ENCODE data around the gene JAZF1.

JAZF1 gene

DNA sequence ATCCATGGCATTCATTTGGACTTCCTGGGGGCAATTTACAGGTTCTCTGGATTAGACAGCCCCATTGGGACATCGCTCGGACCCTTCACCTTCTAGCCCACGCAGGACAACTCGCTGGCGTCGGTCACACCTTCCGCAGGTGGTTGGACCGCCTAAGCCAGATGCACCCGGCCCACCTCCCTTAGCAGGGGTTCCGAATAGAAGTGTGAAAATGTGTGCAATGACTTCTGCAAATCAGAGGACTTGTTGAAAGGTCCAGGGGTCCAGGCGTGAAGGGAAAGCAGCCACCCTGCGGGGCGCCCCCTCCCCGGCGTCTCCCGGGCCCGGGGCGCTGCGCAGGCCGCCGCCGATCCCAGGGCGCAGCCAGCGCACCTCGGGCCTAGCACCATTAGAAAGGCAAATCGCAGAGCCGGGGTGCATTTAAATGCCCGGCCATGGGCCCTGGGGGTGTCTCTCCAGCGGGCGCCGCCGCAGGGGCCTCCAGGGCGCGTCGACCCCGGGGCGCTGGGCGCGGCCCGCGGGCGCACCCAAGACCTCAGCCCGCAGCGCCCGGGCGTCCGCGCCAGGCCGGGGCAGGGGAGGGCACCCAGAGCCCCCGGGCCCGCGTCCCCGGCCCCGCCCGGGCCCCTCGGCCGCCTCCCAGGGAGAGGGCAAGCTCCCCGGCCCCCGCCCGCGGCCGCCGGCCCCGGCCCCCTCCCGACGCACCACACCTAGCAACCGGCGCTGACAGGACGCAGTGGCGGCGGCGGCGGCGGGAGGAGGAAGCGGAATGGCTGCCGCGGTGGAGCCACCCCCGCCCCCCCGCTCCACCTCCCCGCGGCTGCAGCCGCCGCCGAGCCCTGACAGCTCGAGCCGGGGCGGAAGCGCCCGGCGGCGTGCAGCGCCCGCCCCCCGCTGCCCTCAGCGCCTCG lies 1.2 kb downstream of the JAZF1 start:
- peaks cover 68% of the 10 kb centered on the region for H3K4me1 Mint-ChIP-seq (ENCODE audit: low read depth)
- no peaks in the 10 kb centered on the region for H3K36me3 Mint-ChIP-seq (ENCODE audit: low read depth)
- H3K27ac Mint-ChIP-seq: peak overlapping the region; percentile 74
- H3K27me3 Mint-ChIP-seq: no peaks in the 10 kb centered on the region
- peak overlapping the region; percentile 80 for H3K4me3 Mint-ChIP-seq
- no peaks in the 10 kb centered on the region for H3K9me3 Mint-ChIP-seq

DNA sequence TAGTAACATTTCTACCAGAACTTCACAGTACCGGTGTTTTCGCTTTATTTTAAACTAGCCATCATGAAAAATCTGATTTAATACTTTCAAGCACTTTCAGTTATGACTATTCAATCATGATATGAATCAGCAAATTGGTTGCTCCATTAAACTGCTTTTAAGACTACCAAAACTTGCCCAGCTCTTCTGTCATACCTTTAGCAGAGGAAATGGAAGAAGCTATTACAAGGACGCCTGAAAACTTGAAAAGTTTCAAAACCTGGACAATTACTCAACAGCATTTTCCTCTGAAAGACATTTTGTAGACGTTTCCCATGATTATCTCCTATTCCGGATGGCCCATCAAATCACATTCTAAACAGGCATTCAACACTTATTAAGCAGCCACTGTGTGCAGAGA lies 2.0 kb downstream of the JAZF1 start:
- Mint-ChIP-seq H3K36me3 (ENCODE audit: low read depth) (no peaks in the 10 kb centered on the region), H3K4me1 (ENCODE audit: low read depth) (peaks cover 71% of the 10 kb centered on the region), H3K27me3 (no peaks in the 10 kb centered on the region), H3K27ac (peak overlapping the region; percentile 74), H3K9me3 (no peaks in the 10 kb centered on the region), H3K4me3 (peak overlapping the region; percentile 80)

DNA sequence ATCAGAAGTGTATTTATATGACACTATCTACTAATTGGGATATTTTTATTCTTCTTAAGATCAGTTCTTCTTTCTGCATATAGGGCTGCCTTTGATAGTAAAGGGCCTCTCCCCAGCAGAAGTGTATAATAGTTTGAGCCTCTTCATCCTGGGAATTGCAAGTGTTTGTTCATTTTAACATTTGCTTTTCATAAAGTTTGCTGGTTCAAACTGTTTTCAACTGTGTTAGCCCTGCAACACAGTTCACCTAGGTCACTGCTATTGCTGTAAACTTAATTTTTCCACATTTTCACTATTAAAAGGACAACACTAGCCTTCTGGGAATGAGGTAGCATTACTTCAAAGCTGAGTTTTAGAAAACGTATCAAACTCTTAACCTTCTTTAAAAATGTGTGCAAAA lies 2.8 kb downstream of the JAZF1 start:
- Mint-ChIP-seq H3K27ac (no peak overlapping the region), H3K36me3 (ENCODE audit: low read depth) (no peaks in the 10 kb centered on the region), H3K4me3 (no peak overlapping the region), H3K9me3 (no peaks in the 10 kb centered on the region), H3K4me1 (ENCODE audit: low read depth) (peaks cover 65% of the 10 kb centered on the region), H3K27me3 (no peaks in the 10 kb centered on the region)

DNA sequence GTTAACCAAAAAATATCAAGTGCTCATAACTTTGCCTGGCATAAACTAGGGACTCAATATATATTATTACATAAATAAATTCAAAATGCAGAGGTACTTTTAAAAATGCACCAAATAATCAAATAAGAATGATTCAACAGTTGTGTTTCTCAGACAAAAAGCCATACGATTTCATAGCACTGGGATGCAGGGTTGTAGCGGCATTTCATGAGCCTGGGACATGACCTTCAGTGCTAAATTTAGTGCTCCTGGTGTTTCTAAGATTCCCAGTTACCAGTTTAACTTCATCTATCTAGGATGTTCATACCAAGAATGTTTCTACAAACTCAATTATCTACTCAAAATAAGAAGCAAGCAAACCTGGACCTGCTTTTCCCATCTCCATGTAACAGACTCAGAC lies 4.0 kb downstream of the JAZF1 start:
- Mint-ChIP-seq H3K36me3 (ENCODE audit: low read depth) (no peaks in the 10 kb centered on the region), H3K27ac (no peak overlapping the region), H3K4me1 (ENCODE audit: low read depth) (peaks cover 62% of the 10 kb centered on the region), H3K27me3 (no peaks in the 10 kb centered on the region), H3K4me3 (no peak overlapping the region), H3K9me3 (no peaks in the 10 kb centered on the region)

DNA sequence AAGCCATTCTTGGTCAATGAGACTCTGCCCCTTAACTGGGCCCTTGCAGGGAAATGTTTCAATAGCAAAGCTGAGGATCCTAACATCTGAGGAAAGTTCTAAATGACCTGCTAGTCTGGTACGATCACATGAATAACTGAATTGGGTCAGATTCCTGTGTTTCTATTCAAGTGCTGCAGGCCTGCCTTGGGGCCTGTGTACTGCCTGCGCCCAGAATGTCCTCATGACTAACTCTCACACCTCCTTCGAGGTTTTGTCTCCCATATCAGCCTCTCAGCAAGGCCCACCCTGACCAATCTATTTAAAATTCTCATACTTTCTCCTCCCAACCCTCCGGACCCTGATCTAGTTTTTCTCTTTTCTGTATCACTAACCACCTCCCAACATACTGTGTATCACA lies 4.4 kb downstream of the JAZF1 start:
- H3K4me3 Mint-ChIP-seq: no peak overlapping the region
- H3K9me3 Mint-ChIP-seq: no peaks in the 10 kb centered on the region
- H3K27me3 Mint-ChIP-seq: no peaks in the 10 kb centered on the region
- H3K4me1 Mint-ChIP-seq (ENCODE audit: low read depth): peaks cover 63% of the 10 kb centered on the region
- no peak overlapping the region for H3K27ac Mint-ChIP-seq
- no peaks in the 10 kb centered on the region for H3K36me3 Mint-ChIP-seq (ENCODE audit: low read depth)

DNA sequence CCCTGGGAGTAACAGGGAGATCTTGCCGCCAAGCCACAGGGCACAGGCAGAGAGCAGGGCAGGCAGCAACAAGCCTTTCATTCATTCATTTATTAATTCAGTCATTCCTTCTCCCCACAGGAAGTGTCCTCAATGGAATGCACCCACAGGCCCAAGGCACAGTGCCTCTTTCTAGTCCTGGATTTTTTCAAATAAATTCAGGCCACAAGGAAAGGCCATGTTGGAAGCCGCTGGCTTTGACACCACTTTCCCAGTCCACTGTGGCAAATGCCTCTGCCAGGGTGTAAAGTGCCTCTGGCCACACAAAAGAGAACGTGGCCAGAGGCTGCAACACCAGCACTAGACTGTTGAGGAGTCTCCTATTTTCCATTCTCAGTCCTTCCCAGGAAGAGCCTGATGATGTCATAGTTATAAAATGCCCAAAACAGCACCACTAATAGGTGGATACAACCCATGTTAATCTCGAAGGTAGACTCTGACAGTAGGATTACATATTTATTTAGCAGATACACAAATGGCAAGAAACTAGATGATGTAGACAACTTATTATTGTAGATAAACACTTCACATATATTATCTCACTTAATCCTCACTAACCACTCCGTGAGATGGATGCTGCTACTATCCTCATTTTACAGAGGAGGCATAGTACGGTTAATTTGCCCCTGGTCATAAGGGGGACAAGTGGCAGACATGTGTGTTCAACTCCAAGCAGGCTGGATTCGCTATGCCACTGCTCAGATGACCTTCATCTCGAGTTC lies 5.5 kb downstream of the JAZF1 start:
- peak overlapping the region; percentile 1 for H3K27ac Mint-ChIP-seq
- no peak overlapping the region for H3K4me3 Mint-ChIP-seq
- H3K36me3 Mint-ChIP-seq (ENCODE audit: low read depth): no peaks in the 10 kb centered on the region
- H3K9me3 Mint-ChIP-seq: no peaks in the 10 kb centered on the region
- peaks cover 60% of the 10 kb centered on the region for H3K4me1 Mint-ChIP-seq (ENCODE audit: low read depth)
- H3K27me3 Mint-ChIP-seq: no peaks in the 10 kb centered on the region

DNA sequence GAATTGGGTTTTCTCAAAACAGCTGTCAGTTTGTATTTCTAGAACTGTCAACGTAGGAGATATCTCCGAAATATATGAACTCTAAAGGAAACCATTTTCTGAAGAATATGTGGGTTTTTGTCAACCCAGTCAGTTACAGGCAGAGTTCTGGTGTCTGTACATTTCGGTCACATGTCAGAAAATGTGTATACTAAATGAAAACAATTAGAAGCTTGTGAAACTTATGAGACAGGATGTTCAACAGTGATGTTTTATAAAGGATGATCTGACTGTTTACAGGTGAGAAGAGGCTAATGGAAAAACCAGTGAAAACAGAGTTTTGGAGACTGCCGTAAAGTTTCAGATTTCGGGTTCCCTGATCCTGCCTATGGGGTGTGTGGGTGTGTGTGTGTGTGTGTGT lies 6.2 kb downstream of the JAZF1 start:
- Mint-ChIP-seq H3K27ac (no peak overlapping the region), H3K27me3 (no peaks in the 10 kb centered on the region), H3K4me3 (no peak overlapping the region), H3K9me3 (no peaks in the 10 kb centered on the region), H3K36me3 (ENCODE audit: low read depth) (no peaks in the 10 kb centered on the region), H3K4me1 (ENCODE audit: low read depth) (peaks cover 61% of the 10 kb centered on the region)

DNA sequence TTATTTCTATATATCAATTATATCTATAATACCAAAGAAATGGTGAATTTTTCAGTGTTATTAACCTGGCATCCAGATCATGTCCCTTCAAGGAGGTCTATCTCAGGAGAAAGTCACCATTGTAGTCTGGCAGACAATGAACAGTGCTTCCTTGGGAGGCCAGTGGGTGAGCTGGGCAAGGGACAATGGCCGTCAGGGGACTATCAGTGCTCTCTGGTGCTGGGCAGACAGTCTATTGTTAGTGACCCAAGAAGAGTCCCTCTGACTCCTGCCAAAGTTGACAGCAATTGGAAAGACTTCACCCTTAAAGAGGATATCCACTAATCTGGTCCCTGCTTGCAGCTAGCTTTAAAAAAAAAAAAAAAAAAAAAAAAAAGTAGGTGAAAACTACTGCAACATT lies 7.1 kb downstream of the JAZF1 start:
- H3K27ac Mint-ChIP-seq: no peak overlapping the region
- no peaks in the 10 kb centered on the region for H3K9me3 Mint-ChIP-seq
- H3K4me3 Mint-ChIP-seq: no peak overlapping the region
- peaks cover 3% of the 10 kb centered on the region for H3K36me3 Mint-ChIP-seq (ENCODE audit: low read depth)
- H3K27me3 Mint-ChIP-seq: no peaks in the 10 kb centered on the region
- peaks cover 64% of the 10 kb centered on the region for H3K4me1 Mint-ChIP-seq (ENCODE audit: low read depth)

DNA sequence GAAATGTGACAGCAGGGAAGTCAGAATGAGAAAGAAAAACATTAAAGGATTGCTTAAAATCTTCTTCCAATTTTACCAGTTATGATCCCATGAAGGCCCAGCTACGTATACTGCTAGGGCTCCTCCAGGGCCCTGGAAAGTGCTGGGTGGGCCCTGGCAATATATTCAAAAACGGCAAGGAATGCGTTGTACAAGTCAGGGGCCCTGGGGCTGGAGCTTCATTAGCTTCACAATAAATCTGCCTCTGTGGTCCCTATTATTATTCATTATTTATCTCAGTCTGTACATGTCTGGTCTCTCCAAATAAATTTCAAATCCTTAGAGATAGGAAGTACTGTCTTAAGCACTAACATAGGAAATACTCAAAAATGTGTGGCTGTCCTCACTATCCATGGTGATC lies 7.6 kb downstream of the JAZF1 start:
- Mint-ChIP-seq H3K36me3 (ENCODE audit: low read depth) (peaks cover 5% of the 10 kb centered on the region), H3K27me3 (no peaks in the 10 kb centered on the region), H3K4me3 (no peak overlapping the region), H3K9me3 (no peaks in the 10 kb centered on the region), H3K27ac (no peak overlapping the region), H3K4me1 (ENCODE audit: low read depth) (peaks cover 65% of the 10 kb centered on the region)

DNA sequence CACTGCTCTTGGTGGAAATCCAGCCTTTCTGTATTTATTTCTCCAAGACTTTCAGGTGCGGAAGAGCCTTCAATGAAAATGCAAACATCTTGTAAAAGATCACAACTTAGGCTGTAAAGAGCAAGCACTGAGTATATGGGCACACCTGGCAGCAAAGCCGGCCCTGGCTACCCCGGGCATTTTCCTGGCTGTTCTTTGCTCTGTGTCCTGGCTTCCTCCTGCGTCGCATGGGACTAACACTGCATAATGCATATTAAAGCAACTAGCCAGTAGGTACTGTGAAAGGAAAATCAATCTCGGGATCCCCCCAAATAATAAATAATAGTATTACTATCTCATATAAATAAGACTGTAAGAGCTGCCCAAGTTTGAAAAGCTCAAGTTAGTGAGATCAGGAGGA lies 9.9 kb downstream of the JAZF1 start:
- no peak overlapping the region for H3K27ac Mint-ChIP-seq
- no peaks in the 10 kb centered on the region for H3K9me3 Mint-ChIP-seq
- no peaks in the 10 kb centered on the region for H3K27me3 Mint-ChIP-seq
- peaks cover 62% of the 10 kb centered on the region for H3K4me1 Mint-ChIP-seq (ENCODE audit: low read depth)
- H3K4me3 Mint-ChIP-seq: no peak overlapping the region
- peaks cover 5% of the 10 kb centered on the region for H3K36me3 Mint-ChIP-seq (ENCODE audit: low read depth)

DNA sequence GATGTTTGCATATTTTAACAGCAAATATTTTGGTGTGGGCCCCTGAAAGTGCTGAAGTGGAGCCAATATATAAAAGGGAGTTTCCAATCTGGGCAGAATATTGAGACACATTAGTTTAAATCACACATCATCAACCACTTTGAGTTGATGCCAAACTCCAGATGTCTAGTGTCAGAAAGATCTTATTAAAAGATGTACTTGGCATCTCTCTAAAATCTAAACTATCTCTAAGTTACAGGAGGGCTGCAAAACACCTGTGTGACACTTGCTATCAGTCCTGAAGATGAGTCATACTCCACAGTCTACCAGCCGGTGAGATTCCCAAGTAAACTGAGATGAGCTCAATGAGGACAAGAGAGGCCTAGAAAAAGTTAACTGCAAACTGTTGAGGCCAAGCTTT lies 11.4 kb downstream of the JAZF1 start:
- H3K27ac Mint-ChIP-seq: no peak overlapping the region

DNA sequence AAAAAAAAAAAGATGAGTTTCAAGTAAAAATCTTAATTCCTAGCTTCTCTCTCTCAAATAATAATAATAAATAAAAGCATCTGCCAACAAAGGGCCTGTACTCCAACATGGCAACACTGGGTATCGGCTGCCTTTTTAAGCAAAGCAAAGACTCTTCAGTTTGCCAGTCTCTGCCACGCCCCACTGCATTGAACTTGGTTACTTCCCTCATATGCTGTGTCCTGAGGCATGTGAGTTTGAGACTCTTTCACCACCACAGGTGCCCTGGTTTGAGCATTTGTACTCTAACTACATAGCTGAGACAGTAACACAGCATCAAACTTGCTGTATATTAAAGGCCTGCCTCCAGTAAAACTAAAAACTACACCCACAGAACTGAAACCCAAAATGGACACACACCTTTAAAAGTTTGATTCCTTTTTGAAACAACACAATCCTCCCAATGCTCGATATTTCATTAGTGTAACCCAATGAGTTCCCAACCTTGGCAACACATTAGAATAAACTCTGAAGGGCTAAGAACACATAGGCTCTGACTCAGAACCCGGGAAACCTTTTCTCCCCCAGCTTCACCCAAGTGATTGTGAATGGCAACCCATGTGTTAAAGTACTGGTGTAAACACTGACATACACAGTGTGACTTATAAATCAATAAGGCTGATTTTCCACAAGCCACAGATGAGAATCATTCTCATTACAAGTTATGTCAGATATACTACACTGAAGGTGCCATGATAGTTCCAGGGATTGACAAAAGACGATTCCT lies 12.0 kb downstream of the JAZF1 start:
- Mint-ChIP-seq H3K4me1 (ENCODE audit: low read depth) (peaks cover 58% of the 10 kb centered on the region), H3K4me3 (peak overlapping the region; percentile 24), H3K36me3 (ENCODE audit: low read depth) (peaks cover 5% of the 10 kb centered on the region), H3K9me3 (no peaks in the 10 kb centered on the region), H3K27ac (peak overlapping the region; percentile 61), H3K27me3 (no peaks in the 10 kb centered on the region)

More for the DNA sequence above, 11.4 kb downstream of the JAZF1 start:
- Mint-ChIP-seq H3K36me3 (ENCODE audit: low read depth) (peaks cover 5% of the 10 kb centered on the region), H3K9me3 (no peaks in the 10 kb centered on the region), H3K4me1 (ENCODE audit: low read depth) (peaks cover 62% of the 10 kb centered on the region), H3K27me3 (no peaks in the 10 kb centered on the region), H3K4me3 (no peak overlapping the region)

DNA sequence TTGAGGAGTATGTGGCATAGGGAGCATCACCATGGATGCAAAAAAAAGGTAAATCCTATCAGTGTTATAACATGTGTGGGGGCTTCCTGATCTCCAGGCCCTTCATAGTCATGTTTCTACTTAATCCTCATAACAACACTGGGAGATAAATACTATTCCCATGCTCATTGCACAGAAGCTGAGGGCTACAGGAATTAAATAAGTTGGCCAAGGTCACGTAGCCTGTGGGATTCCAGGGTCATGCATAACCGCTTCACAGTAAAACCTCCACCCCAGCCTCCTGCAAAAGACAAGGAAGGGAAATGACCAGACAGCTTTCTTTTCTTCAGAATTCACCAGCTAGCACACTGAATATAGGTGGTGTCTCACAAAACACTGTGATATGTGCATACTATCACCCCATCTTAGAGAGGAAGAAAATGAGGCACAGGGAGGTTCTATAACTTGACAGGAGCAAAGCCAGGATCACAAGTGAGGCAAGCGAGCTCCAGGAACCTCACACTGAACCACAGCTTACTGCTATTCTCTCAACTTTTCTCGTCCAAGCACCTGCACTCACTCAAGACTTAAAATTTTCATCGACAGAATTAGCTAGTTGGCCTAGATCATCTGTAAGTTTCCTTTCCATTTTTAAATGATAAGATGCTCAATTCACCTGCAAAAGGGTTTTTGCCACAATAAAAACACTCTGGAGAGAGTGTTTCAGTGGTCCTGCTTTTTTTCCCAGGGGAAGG lies 13.4 kb downstream of the JAZF1 start:
- Mint-ChIP-seq H3K4me1 (ENCODE audit: low read depth) (peaks cover 60% of the 10 kb centered on the region), H3K36me3 (ENCODE audit: low read depth) (peaks cover 5% of the 10 kb centered on the region), H3K4me3 (no peak overlapping the region)

More for the DNA sequence above, 13.4 kb downstream of the JAZF1 start:
- Mint-ChIP-seq H3K9me3 (no peaks in the 10 kb centered on the region), H3K27ac (no peak overlapping the region), H3K27me3 (no peaks in the 10 kb centered on the region)

Data from stimulated activated naive CD8-positive, alpha-beta T cell treated with anti-CD3 and anti-CD28 coated beads, Interleukin-15, Interleukin-2, amounts not matched to agents 100 ng/mL and 50 ng/mL, for 24 hours (primary cell).